ENCODE results near the gene AOAH.

AOAH gene, protein sequence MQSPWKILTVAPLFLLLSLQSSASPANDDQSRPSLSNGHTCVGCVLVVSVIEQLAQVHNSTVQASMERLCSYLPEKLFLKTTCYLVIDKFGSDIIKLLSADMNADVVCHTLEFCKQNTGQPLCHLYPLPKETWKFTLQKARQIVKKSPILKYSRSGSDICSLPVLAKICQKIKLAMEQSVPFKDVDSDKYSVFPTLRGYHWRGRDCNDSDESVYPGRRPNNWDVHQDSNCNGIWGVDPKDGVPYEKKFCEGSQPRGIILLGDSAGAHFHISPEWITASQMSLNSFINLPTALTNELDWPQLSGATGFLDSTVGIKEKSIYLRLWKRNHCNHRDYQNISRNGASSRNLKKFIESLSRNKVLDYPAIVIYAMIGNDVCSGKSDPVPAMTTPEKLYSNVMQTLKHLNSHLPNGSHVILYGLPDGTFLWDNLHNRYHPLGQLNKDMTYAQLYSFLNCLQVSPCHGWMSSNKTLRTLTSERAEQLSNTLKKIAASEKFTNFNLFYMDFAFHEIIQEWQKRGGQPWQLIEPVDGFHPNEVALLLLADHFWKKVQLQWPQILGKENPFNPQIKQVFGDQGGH

DNA sequence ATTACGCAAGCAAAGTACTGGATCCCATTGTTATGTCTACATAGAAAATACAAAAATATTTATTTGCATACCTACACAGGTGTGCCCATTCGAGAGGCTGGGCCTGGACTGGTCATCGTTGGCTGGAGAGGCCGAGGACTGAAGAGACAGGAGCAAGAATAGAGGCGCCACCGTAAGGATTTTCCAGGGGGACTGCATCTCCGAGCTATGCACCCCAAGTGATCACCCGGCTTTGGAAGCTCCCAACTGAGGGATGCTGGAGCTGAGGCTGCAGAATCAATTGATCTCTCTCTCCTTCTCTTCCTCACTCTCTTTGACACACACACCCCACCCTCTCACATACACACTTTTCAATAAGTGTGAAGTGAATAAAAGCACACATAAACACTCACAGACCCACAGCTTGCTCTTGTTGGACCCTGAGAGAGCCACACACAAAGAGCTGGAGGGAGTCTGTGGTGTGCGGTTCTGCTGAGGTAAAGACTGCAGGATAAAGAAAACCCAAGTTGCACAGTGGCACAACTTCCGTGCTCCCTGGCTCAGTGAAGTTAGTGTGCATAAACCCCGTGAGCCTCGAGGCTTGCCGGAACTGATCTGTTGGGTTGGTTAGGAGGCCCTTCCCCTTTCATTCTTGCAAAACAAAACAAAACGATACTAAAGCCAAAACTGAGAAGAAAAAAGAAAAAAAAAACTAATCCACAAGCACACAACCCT is at the start of gene AOAH:
AOAH (minus strand) TSS at position 544 of the 714 bp plus-strand sequence; CDS start at position 198, 346 bp downstream.
- no peak for DNase-seq

DNA sequence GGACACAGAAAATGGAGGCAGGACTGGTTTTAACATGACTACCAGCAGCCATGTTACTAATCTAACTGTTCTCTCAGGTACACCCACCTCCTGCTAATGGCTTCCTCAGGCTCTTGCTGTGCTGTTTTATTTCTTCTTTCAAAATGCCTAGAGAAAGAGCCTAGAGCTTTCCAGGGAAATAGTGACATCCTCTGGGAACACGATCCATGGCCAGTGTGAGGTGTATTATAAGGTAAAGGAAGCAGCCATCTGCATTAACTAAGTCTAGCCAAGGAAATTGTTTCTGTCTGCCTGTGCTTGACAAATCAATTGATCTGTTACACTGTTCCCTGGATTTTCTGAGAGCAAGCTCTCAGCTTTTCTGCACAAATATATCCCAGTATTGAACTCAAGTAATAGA is 42.2 kb upstream of the AOAH start:
- DNase-seq: no peak

DNA sequence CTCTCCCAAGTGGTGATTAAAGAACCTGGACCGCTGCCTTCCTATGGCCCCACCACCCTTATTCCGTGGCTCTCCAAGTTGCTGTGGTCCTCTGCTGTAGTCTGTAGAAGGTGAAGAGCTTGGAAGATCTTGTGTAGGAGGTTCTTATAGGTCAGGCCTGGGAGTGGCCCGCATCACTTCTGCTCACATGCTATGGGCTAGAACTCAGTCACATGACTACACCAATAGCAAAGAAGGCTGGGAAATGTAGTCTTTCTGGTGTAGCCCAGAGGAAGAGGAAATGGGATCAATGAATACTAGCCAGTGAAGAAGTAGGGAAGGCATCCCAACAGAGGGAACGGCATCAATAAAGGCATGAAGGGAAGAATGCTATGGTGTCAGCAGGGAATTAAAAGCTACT is 41.3 kb upstream of the AOAH start:
- no peak for DNase-seq

DNA sequence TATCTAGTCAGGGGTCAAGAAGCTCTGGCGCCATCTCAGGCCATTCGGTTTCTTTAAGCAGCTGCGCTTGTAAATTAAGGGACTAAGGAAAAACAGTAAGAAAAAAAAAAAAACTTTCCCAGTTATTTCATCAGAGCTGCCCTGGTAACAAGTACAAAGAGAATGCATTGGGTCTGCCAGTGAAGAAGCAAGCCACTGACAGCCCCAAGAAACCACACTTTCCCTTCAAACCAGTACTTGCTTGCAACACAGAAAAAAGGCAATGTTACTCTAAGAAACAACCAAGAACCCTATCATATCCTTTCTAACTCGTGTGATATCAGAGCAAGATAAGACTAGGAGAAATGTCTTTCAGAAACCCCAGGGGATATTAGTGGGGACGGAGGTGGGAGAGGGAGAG is 40.6 kb upstream of the AOAH start:
- DNase-seq: no peak

DNA sequence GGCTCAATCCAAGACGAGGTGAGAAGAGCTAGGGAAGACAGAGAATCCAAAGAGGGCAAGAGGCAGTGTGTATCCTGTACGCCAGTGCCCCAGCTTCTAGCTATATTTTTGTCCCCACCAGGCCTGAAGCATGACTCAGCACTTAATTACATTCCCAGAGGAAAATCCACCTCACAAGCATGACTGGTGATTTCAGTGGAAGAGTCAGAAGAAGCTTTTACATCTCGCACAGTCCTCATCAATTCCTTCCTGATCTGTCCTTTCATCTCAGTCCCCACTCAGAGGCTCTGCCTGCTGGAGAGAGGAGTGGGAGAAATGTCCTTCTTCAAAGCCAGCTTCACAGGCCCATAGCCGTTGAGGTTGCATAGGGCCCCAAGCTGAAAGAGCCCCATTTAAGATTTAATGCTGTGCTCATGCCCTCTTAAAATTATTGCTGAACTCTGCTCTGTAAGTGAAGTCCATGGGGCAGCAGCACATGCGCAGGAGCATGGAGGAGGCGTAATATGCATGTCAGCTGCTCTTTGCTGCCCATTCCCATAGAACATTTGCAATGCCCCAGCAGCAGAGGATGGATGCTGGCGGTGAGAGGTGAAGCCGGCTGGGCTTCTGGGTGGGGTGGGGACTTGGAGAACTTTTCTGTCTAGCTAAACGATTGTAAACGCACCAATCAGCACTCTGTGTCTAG is 39.0 kb upstream of the AOAH start:
- DNase-seq: no peak

DNA sequence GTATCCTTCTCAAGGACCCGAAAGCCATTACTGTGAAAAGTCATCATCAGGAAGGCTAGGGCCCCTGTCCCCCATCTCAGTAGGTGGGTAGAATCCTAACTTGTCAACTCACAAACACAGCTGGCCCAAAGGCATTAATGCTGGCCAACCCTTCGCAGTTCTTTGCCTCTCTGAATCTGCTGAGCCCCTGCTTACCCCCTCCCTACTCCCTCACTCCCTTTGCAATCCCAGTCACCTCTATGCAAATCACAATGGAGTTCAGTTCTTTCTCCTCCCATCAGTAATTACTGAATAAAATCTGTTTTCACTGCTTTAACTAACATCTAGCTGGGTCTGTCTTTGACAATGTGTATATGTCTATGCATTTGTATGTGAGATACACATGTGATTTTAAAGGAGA is 38.1 kb upstream of the AOAH start:
- no peak for DNase-seq

DNA sequence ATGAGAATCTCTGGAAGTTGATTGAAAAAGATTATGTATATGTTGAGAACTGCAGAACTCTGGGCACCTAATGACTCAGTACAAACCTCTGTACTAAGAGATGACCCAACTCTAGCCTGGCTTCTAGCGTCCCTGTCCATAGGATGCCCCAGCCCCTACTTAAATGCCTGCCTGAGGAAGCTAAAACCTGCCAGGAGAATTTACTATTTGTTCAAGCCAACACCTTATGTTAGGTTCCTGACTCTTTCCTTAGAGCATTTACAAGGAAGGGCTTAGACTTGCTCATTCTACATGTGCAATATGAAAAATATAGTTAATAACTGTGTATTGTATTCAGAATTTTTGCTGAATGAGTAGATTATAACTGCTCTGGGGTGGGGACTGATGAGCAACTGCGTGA is 37.5 kb upstream of the AOAH start:
- no peak for DNase-seq

DNA sequence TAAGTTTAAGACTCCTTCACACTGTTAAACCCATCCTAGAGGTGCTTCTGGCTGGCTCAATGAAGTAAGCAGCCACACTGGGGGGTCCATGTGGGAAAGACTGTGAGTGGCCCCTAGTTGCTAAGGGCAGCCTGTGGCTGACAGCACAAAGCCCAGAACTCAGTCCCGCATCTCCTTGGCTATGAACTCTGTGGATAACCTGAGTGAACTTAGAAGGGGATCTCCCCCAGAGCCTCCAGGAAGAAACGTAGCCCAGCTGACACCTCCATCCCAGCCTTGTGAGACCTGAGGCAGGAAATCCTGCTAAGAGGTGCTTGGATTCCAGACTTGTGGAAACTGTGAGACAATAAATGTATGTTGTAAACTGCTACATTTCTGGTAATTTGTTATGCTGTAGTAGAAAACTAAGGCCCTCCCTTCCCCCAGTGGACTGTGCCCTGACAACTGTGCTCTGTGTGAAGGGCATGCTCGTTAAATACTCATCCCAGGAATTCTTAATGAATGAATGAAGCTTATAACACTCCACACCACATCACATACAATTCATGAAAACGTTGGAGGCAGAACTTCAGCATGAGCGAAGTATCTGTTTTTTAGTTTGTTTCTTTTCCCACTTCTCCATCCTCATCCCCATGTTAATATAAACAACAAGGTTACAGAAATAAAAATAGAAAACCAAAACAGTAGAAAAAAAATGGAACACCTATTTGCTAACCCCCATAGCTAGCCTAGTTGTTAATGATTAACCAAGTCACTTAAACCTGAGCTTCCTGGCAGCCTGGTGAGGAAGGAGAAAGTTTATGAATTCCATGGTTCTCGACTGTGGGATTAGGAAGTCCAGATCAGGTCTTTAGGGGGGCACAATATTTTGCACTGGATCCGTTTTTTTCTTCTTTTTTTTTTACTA is 36.8 kb upstream of the AOAH start:
- no peak for DNase-seq

DNA sequence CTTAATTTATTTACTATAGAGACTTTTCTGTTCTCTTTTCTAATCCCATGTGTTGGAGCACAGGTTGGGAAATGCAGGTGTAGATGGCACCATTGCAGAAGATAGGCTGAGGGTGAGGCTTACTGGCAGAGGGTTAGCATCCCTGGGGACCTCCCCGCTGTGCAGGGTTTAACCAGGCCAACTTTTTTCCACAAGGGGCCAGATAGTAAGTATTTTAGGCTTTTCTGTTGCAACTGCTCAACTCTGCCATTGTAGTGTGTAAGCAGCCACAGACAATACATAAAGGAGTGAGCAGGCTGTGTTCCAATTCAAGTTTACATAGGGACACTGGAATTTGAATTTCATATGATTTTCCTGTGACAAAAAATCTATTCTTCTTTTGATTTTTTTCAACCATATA is 34.6 kb upstream of the AOAH start:
- no peak for DNase-seq

DNA sequence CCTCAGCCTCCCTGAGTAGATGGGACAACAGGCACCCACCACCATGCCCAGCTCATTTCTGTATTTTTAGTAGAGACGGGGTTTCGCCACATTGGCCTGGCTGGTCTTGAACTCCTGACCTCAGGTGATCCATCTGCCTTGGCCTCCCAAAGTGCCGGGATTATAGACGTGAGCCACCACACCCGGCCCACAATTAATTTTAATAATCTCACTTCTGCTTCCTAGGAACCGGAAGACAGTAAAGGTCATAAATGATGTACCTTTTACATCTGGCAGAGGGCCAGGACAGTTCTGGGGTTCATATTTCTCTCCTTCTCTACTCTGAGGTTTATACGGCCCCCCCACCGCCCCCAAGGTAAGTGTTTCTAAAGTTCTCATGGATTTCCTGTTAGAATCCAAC is 31.2 kb upstream of the AOAH start:
- no peak for DNase-seq

DNA sequence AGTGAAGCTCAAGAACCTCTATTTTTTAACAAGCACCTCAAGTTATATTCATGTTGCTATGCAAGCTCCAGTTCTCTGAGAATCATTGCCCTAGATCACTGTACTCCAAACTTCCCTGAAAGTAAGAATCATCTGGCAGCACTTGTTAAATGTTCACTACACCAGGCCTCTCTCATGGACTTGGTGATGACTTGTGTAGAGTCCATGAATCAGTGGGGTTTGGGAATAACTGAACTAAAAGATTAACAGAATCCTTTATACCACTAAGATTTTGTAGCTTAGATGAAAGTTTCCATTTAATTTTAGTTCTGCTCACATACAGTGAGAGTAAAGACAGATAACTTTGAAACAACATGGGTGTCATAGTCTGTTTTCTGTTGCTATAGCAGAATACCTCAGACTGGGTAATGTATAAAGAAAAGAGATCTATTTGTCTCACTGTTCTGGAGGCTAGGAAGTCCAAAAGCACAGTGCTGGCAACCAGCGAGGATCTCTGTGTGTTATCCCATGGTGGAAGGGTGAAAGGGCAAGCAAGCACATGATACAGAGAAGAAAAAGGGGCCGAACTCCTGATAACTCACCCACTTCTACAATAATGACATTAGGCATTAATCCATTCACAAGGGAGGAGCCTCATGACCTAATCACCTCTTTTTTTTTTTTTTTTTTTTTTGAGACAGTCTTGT is 27.9 kb upstream of the AOAH start:
- DNase-seq: no peak

DNA sequence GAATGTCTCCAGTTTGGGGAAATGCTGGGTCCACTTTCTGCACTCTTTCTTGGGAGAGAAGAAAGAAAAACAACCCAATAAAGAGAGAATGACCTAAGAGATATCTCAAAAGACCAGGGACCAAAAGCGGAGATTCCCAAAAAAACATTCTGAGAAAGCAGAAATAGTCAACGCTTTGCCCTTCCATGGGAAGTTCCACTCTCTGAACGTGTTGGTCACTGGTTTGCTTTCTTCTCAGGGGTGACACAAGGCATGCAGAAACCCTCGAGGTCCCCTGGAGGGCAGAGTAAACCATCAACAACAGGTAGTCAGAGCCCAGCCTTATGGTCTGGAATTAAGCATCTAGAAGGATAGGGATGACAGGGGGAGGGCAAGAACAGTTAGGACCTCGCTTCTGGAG is 26.2 kb upstream of the AOAH start:
- no peak for DNase-seq

DNA sequence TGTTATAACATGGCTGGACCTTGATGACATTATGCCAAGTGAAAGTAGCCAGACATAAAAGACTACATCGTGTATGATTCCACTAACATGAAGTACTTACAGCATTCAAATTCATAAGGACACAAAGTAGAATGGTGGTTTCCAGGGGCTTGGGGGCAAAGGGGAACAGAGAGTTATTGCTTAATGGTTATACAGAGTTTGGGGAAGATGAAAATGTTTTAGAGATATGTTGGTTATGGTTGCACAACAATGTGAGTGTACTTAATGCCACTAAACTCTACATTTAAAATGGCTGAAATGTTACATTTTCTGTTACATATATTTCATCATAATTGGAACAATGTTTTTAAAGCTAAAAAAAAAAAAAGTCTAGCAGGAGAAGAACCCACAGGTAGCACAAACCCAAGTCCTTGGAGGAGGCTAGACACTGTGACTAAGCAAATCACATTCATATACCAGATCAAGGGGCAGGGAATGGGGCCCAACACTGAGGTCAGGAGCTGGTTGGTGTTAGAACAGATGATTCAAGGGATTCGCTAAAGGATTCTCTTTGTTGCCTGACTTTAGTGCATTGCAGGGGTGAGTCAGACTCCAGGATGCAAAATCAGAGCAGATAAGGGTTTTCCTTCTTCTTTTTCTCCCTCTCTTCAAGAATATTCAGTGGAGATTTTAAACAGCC is 25.1 kb upstream of the AOAH start:
- no peak for DNase-seq

DNA sequence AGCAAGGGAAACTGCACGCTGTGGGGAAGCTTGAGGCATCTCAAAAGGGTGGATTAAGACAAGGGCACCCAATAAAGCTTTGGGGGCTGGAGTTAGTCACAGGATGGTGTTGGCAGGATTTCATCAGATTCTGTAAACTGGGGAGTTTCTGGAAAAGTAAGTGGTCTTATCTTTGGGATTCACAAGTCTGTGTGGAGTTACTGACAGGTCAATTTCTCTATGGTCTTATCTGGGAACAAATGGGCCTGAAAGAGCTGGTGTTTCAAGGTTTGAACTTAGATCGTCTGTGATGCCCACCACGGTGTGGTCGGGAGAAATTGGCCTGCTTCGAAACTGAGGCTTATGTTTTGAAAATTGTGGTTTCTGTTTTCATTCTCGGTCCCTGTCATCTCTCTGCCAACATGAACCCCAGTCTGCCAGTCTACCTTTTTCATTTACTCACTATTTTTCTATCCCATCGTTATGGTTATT is 23.8 kb upstream of the AOAH start:
- DNase-seq: no peak

DNA sequence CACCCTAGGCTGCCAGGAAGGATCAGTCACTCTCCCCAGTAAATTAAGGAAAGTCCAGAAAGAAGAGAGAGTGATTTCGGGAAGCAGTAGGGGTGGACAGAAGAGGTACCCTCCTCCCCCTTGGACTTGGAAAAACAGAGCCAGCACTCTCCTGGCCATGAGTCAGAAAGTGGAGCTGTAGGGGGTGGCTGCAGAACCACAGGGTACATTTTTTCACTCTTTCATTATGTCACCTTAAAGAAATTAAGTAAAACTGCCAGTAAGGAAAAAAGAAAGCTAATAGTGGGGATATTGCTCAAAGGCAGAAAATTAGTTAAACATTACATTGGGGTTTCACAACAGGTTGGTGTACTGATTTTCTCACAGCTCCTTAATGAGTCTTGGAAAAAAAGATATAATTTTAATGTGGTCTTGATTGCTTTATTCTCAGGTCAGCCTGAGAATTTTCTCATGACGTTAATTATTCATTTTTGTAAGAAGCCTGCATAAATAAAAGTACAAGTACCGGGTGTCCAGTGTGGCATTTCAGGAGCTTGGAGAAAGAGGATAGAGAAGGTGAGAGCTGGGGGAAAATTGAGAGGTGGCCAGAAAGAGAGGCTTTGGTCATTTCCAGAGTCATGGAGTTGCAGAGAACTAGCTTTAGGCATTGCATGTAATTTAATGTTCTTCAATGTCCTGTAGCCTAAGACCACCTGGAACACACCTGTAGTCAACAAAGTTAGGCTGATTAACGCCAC is 23.2 kb upstream of the AOAH start:
- DNase-seq: no peak

DNA sequence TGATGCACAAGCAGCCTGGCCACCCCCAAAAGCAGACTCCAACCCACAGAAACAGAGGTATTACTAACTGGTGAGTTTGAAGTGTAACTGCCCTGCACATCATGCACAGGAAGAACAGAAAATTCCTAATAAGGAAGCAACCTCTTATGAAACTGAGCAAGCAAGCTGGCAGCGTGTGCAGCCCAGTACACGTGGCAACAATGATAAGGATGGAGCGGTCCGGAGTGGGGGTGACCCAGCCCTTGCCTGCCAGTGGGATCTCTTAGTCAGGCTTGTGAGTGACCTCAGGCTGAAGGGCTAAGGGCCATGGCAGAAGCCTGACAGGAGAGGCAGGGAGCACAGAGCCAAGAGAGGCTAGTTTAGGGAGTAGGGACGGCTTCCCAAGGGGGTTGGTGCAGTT is 22.1 kb upstream of the AOAH start:
- DNase-seq: no peak

DNA sequence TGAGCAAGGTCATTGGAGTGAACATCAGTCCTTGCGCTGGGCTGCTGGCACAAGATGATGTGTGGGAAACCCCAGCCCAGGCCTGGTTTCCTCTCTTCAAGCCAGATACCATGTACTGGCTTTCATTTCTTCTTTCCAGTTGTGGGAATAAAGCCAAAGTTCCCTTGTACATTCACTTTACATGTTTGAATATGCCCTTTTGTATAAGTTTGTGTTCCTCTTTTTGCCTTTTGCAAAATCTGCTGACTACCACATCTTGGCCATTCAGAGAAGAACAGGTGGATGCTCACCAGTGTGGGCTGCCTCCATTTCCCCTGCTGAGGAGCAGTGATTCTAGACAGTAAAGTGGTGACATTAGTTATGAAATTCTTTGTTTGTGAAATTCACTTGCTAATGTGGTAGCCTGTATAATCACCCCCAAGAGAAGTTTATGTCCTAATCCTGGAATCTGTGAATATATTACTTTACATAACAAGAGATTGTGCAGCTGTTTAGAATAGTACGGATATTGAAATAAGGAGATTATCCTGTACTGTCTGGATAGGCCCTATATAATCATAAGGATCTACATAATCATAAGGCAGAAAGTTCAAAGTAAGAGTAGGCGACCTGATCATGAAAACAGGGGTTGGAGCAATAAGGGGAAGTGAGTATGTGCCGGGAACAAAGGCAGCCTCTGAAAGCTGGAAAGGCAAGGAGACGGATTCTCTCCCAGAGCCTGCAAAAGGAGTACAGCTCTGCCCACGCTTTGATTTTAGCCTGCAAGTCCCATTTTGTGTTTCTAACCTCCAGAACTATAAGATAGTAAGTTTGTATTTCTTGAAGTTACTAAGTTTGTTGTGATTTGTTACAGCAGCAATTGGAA is 18.8 kb upstream of the AOAH start:
- no peak for DNase-seq

DNA sequence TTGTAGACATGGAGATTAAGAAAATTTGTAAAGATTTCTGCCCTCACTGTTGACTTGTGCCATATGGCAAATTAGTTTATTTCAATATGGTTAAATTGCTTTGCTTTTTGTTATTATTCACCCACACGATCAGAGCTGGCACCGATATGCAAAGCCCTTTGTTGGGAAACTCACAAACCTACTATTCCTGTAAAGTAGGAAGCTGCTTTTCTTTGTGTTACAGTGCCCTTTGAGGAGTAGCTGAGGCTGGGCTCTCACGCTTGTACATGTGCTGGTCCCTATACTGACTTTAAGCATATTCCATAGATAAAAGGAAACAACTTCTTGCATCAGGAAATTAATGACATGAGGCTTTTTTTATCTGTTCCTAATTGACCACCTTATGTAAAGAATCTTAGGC is 17.6 kb upstream of the AOAH start:
- DNase-seq: no peak

DNA sequence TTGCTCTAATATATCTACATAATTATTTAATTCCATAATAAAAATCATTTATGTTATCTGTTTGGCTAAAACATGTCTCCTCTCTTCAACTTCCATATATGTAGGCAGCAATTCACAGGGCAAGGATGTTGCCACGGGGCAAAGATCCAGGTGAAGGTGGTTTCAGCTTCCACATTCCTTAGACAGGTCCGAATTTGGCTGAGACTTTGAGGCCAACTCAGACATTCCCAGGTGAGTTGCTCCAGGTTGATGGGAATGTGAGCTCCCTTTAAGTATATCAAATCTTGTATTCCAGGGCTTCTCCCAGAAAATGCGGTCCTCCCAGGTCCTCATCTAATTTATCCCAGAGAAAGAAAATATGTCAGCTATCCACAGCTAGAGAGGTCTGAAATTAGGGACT is 15.1 kb upstream of the AOAH start:
- DNase-seq: no peak

DNA sequence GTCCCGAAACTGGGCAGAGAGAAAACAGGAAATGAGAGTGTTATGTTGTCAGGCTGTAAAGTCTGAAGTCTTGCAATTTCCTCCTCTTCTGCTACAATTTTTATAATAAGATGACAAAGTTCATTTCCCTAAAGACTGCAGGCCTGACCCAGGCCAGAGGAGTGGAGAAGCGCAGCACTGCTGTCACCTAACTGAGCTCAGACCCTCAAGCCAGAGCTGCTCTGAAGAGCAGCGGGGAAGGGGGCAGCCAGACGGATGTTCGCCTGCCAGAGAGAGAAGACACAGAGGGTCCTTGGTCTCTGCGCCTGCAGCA is 12.6 kb upstream of the AOAH start:
- no peak for DNase-seq

Data from SW 1271 (cell line).